Stimulated activated CD4-positive, alpha-beta T cell treated with anti-CD3 and anti-CD28 coated beads, Interleukin-4, amount 100 ng/mL, for 1 hour (primary cell): ENCODE results near the gene SH2D1B.
"Not testable (repeated sequence)": the region's sequence is repeated elsewhere in the genome, so short reads cannot be mapped to it uniquely, and the experiment has no call there.

Experiments used
- DNase-seq: peaks from one replicate; pipeline ENCODE4 v3.0.0-alpha.2; 2020

The SH2D1B gene

GRCh38 chr1:162412002-162412401, at the start of gene SH2D1B:
Gene SH2D1B (minus strand): TSS chr1:162412136. CDS start chr1:162412016, 120 bp downstream.
- DNase-seq: no peak

- DNase-seq: no peak
These were observed 46.3 kb upstream of the SH2D1B start for GRCh38 chr1:162458236-162458635.

GRCh38 chr1:162456323-162456722, 44.4 kb upstream of the SH2D1B start:
- no peak for DNase-seq

- DNase-seq: not testable (repeated sequence)
These were observed 42.4 kb upstream of the SH2D1B start for GRCh38 chr1:162454361-162454760.

GRCh38 chr1:162446946-162447345, 35.0 kb upstream of the SH2D1B start:
- DNase-seq: no peak

- no peak for DNase-seq
These were observed 33.0 kb upstream of the SH2D1B start for GRCh38 chr1:162444903-162445302.

- DNase-seq: not testable (repeated sequence)
These were observed 21.2 kb upstream of the SH2D1B start for GRCh38 chr1:162432977-162433713.

- no peak for DNase-seq
These were observed 18.6 kb upstream of the SH2D1B start for GRCh38 chr1:162430583-162430982.

GRCh38 chr1:162422662-162423375, 10.9 kb upstream of the SH2D1B start:
- no peak for DNase-seq

- DNase-seq: no peak
These were observed 9.6 kb upstream of the SH2D1B start for GRCh38 chr1:162421258-162422164.

GRCh38 chr1:162420120-162420519, 8.2 kb upstream of the SH2D1B start:
- no peak for DNase-seq

GRCh38 chr1:162419450-162419931, 7.6 kb upstream of the SH2D1B start:
- DNase-seq: not testable (repeated sequence)

- not testable (repeated sequence) for DNase-seq
These were observed 6.6 kb upstream of the SH2D1B start for GRCh38 chr1:162418584-162418983.

- DNase-seq: no peak
These were observed 5.7 kb upstream of the SH2D1B start for GRCh38 chr1:162417650-162418049.

- DNase-seq: no peak
These were observed 5.0 kb upstream of the SH2D1B start for GRCh38 chr1:162416909-162417308.

GRCh38 chr1:162416215-162416614, 4.3 kb upstream of the SH2D1B start:
- DNase-seq: no peak

- DNase-seq: no peak
These were observed 4.4 kb downstream of the SH2D1B start for GRCh38 chr1:162407539-162407938.

- no peak for DNase-seq
These were observed 5.1 kb downstream of the SH2D1B start for GRCh38 chr1:162406811-162407210.

- DNase-seq: no peak
These were observed 6.1 kb downstream of the SH2D1B start for GRCh38 chr1:162405800-162406199.

- DNase-seq: no peak
These were observed 7.3 kb downstream of the SH2D1B start for GRCh38 chr1:162404550-162405160.

GRCh38 chr1:162400790-162401355, 11.1 kb downstream of the SH2D1B start:
- no peak for DNase-seq

GRCh38 chr1:162398999-162399580, 12.8 kb downstream of the SH2D1B start:
- DNase-seq: no peak
